NCI-H82 (cell line): ENCODE results near the gene MLLT3.

Experiments used
- DNase-seq: peaks from one replicate; lab custom pipeline; 2025; lab: John Stamatoyannopoulos, UW

MLLT3 gene

GRCh38 chr9:20303066-20303465, 319.2 kb downstream of the MLLT3 start:
- DNase-seq = no peak

DNA sequence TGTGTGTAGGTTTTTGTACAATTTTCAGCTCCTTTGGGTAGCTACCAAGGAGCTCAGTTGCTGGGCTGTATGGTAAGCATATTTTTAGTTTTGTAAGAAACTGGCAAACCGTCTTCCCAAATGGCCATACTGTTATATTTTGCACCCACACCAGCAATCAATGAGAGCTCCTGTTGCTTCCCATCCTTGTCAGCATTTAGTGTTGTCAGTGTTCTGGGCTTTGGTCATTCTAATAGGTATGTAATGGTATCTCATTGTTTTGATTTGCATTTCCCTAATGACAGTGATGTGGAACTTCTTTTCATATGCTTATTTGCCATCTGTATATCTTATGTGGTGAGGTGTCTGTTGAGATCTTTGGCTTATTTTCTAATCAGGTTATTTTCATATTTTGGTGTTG, 320.1 kb downstream of the MLLT3 start:
- DNase-seq = no peak

DNA sequence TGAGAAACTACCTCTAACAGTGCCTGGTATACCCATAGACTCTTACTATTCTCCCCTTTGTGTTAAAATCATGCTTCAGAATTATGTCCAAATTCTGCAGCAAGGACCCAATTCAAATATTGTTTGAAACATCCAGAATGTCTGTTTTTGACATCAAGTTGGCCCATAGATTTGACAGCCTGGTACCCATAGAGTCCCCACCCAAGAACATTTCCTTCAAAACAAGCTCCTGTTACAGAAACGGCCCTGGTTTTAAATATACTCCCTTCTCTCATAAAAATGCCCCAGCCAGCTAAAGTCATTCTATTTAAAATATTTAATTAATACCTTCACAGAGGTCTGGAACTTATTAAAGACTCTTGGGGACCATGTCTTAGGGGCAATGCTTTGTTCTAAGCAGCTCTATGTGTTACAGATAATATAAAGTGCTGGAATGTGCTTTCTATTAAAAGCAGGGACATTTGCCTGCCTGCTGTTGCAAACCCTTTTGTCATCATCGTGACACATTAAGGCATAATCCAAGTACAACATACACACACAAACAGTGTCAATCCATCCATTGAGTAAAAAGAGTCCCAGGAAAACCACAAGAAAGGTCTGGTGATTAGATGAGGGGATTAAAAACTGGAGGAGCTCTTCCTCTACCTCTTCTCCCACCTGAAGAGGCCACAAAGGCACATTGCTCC, 321.7 kb downstream of the MLLT3 start:
- DNase-seq = no peak

GRCh38 chr9:20297646-20298084, 324.6 kb downstream of the MLLT3 start:
- DNase-seq = no peak

DNA sequence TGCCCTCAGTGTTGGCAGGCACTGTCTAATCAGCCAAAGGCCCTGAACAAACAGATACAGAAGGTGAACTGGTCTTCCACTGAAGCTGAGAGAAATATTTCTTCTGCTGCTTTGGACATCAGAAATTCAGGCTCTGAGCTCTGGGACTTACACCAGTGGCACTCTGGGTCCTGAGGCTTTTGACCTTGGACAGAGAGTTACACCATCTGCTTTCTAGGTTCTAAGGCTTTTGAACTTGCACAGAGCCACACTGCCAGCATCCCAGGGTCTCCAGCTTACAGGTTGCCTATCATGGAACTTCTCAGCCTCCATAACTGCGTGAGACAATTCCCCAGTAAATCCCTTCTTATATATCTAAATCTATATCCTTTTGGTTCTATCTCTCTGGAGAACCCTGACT, 326.7 kb downstream of the MLLT3 start:
- DNase-seq = peak; percentile 1

DNA sequence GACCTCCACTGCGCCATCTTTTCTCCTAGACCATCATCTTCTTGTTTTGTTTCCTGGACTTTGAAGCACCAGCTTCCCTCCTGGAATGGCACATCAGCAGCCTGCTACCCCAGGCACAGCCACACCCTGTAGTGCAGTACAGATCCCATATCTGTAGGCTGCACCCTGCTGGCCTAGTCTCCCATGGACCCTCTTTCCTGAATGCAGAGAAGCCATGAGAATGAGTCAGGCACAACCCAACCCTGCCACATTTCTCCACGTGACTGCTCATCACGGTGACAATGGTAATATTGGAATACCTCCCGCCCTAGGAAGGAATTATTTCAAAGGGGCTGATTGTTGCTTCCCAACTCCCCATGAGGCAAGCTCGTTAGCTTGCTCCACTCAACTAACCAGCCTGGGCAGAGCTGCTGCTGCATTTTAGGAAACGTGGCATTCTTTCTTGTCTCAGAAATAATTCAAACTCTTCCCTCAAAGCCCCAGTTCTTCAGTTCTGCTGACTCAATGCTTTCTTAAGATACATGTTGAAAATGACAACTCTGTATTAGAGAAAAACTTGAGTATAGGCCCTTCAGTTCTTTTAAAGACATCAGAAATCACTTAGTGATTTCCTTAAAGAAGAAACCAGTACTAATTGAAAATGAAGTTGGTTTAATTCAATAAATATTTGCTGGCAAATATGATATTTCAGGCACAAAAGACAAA, 328.1 kb downstream of the MLLT3 start:
- no peak for DNase-seq

- no peak for DNase-seq
Observed at GRCh38 chr9:20292002-20292401, 330.3 kb downstream of the MLLT3 start.
